Spleen (tissue), 7 donors: ENCODE results near the gene SLC22A3.

ENCODE experiments used
- POLR2A ChIP-seq, 3 donors: fragments of 450-650 bp; IDR thresholded peaks; one replicate each; pipeline ENCODE4 v1.5.1; 2017; ENCODE audit warnings: antibody characterized with exemption in 3 of 3, mild to moderate bottlenecking in 1 of 3
- POLR2AphosphoS5 ChIP-seq, 3 donors: sonication (generic); formaldehyde crosslinking; IDR thresholded peaks; one replicate each; pipeline ENCODE4 v1.5.1; 2017; ENCODE audit warnings: antibody characterized with exemption in 3 of 3
- TF ChIP-seq, protein P1 (sequence below), 11 experiments: fragments of 200-600 bp in 7 of 11; fragments of 450-650 bp in 4 of 11; sonication (generic) in 4 of 11; IDR thresholded peaks in 8 of 11; conservative IDR thresholded peaks in 3 of 11; 1 replicate in 7 of 11; 2 replicates in 4 of 11; pipeline versions ENCODE4 v1.4.0 to v1.8.0; 2016 to 2021; ENCODE audit warnings: antibody characterized with exemption in 11 of 11, inconsistent platforms in 4 of 11, mild to moderate bottlenecking in 1 of 11
- donor health status: DM: no; HTN: no; CAD: no; lungs with moderate emphysema.
- donor health status: DM: no; HTN: no; CAD: no.
- donor health status: DM: no; HTN: no; CAD: no.

DNA sequence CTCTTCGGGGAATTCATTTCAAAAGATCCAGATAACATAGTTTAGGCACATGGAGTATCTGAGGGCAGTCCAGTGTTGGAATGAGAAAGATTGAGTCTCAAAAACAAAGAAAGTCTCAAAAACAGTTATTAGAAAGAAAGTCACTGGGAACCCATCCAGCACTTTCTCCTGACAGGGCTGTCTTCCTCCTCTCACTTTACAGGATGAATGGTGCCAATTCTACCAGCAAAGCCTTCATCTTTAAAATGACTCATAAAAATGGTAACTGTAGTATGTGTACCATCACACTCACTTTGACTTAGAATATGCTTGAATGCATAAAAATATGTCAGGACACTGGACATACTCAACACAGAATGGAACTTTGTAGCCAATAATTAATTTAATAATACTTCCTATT, 71.3 kb downstream of the SLC22A3 start:
- TF ChIP-seq POLR2A (IDR thresholded peaks at IDR 0.05) (no peak), POLR2AphosphoS5 (IDR thresholded peaks at IDR 0.05) (no peak)
- TF ChIP-seq, protein P1, sequence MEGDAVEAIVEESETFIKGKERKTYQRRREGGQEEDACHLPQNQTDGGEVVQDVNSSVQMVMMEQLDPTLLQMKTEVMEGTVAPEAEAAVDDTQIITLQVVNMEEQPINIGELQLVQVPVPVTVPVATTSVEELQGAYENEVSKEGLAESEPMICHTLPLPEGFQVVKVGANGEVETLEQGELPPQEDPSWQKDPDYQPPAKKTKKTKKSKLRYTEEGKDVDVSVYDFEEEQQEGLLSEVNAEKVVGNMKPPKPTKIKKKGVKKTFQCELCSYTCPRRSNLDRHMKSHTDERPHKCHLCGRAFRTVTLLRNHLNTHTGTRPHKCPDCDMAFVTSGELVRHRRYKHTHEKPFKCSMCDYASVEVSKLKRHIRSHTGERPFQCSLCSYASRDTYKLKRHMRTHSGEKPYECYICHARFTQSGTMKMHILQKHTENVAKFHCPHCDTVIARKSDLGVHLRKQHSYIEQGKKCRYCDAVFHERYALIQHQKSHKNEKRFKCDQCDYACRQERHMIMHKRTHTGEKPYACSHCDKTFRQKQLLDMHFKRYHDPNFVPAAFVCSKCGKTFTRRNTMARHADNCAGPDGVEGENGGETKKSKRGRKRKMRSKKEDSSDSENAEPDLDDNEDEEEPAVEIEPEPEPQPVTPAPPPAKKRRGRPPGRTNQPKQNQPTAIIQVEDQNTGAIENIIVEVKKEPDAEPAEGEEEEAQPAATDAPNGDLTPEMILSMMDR (IDR thresholded peaks at IDR 0.05 in 8 of 11, conservative IDR thresholded peaks at IDR 0.05 in 3 of 11), result no peak
